ENCODE measurements around the gene PCNX3. TPM values are rescaled to one million over a fixed set of nuclear protein-coding genes. Genes with fewer than 3 reads are reported as not detected.

The PCNX3 gene
- total RNA-seq, 2 donors from 2014 or later: 21.8 to 56.7 TPM

- no peak overlapping the region for H3K4me3 ChIP-seq
- ATAC-seq (no peak), DNase-seq (no peak)
- WGBS, 2 donors: 94 to 99% methylated on average over 6 to 13 of the region's 14 CpGs
- no peak overlapping the region for H3K27ac ChIP-seq
- intact Hi-C loops (cut with DNase I): no loop called here
- H3K27me3 ChIP-seq: no peaks in the 10 kb centered on the region
- H3K4me1 ChIP-seq: peaks cover 30% of the 10 kb centered on the region
- peaks cover 8 to 31% of the 10 kb centered on the region in 2 donors for H3K36me3 ChIP-seq (replicated peaks in 1 of 2; ENCODE audit: insufficient read depth in 1 of 2, low read depth in 2 of 2)
- TF ChIP-seq CTCF (IDR thresholded peaks at IDR 0.05): no peak
- no peak for TF ChIP-seq POLR2A (IDR thresholded peaks at IDR 0.05)
- H3K9me3 ChIP-seq: no peaks in the 10 kb centered on the region
These were observed 18.5 kb downstream of the PCNX3 start for GRCh38 chr11:65634109-65634436.

- H3K27ac ChIP-seq: no peak overlapping the region
- H3K27me3 ChIP-seq: no peaks in the 10 kb centered on the region
- H3K4me3 ChIP-seq: no peak overlapping the region
- ATAC-seq (no peak), DNase-seq (no peak)
- no peaks in the 10 kb centered on the region for H3K9me3 ChIP-seq
- 87 to 93% methylated on average over 11 of the region's 11 CpGs for WGBS, 2 donors
- peaks cover 8 to 27% of the 10 kb centered on the region in 2 donors for H3K36me3 ChIP-seq (replicated peaks in 1 of 2; ENCODE audit: insufficient read depth in 1 of 2, low read depth in 2 of 2)
- TF ChIP-seq CTCF (IDR thresholded peaks at IDR 0.05): no peak
- TF ChIP-seq POLR2A (IDR thresholded peaks at IDR 0.05): no peak
- intact Hi-C loops (cut with DNase I): no loop called here
- H3K4me1 ChIP-seq: peaks cover 30% of the 10 kb centered on the region
These were observed 18.9 kb downstream of the PCNX3 start for GRCh38 chr11:65634440-65634839.

GRCh38 chr11:65634905-65635731 lies 19.5 kb downstream of the PCNX3 start:
- 91 to 93% methylated on average over 22 to 46 of the region's 46 CpGs for WGBS, 2 donors
- TF ChIP-seq CTCF (IDR thresholded peaks at IDR 0.05): no peak
- no peak for TF ChIP-seq POLR2A (IDR thresholded peaks at IDR 0.05)
- Histone ChIP-seq H3K4me3 (no peak overlapping the region), H3K4me1 (peaks cover 30% of the 10 kb centered on the region), H3K27ac (no peak overlapping the region), H3K9me3 (no peaks in the 10 kb centered on the region), H3K36me3 (replicated peaks in 1 of 2; ENCODE audit: insufficient read depth in 1 of 2, low read depth in 2 of 2) (peaks cover 8 to 20% of the 10 kb centered on the region in 2 donors), H3K27me3 (no peaks in the 10 kb centered on the region)
- ATAC-seq: no peak
- no peak for DNase-seq
- intact Hi-C loops (cut with DNase I): no loop called here

- intact Hi-C loops (cut with DNase I): no loop called here
- DNase-seq: no peak
- Histone ChIP-seq H3K4me1 (peaks cover 30% of the 10 kb centered on the region), H3K27ac (peak overlapping the region in 1 of 4 donors; percentile 59), H3K36me3 (replicated peaks in 1 of 2; ENCODE audit: insufficient read depth in 1 of 2, low read depth in 2 of 2) (peaks cover 8 to 16% of the 10 kb centered on the region in 2 donors), H3K4me3 (no peak overlapping the region), H3K27me3 (no peaks in the 10 kb centered on the region), H3K9me3 (no peaks in the 10 kb centered on the region)
- TF ChIP-seq CTCF (IDR thresholded peaks at IDR 0.05) (no peak), POLR2A (IDR thresholded peaks at IDR 0.05) (no peak)
- no peak for ATAC-seq
- 82 to 100% methylated on average over 6 to 15 of the region's 28 CpGs for WGBS, 2 donors
These were observed 20.8 kb downstream of the PCNX3 start for GRCh38 chr11:65636108-65637031.

Data from body of pancreas (tissue), 4 donors.